Forelimb muscle (tissue), 1 donor: ENCODE data around the gene SUCLG2. TPM values are rescaled to one million over a fixed set of nuclear protein-coding genes. Genes with fewer than 3 reads are reported as not detected.

ENCODE experiments used
- DNase-seq: peaks from one replicate; pipeline ENCODE4 v3.0.0-alpha.2; 2013; ENCODE audit warnings: low read depth
- polyA plus RNA-seq: library from polyadenylated mRNA; unstranded; fragments of 120-200 nt; gene quantifications from one replicate; pipeline ENCODE4 v1.2.1, GENCODE V29; 2013; ENCODE audit not compliant: insufficient read length

SUCLG2 gene
- polyA plus RNA-seq, 1 donor, result 31.6 TPM

GRCh38 chr3:67458896-67459530, 195.4 kb downstream of the SUCLG2 start:
- DNase-seq, result no peak

DNA sequence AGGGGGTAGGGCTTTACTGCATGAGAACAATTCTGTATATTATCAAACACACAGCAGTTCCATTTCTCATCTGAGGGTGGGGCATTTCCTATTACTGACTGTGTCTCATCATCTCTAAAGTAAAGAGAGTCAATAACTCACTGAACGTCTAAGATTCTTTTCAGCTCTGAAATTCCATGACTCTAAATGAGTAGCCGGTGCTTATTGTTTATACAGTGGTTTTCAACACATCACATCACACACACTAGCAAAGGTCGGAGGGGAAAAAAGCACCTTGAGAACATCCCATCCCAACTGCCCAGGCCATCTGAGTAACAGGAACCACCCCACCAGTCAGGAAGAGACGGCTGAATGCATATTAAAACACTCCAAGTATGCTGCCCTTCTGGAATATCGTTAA, 196.0 kb downstream of the SUCLG2 start:
- DNase-seq, result no peak

GRCh38 chr3:67453628-67454027, 200.8 kb downstream of the SUCLG2 start:
- no peak for DNase-seq

GRCh38 chr3:67450153-67450552, 204.3 kb downstream of the SUCLG2 start:
- no peak for DNase-seq

GRCh38 chr3:67447393-67447792, 207.0 kb downstream of the SUCLG2 start:
- no peak for DNase-seq

GRCh38 chr3:67437789-67438188, 216.6 kb downstream of the SUCLG2 start:
- no peak for DNase-seq

GRCh38 chr3:67437090-67437489, 217.3 kb downstream of the SUCLG2 start:
- DNase-seq, result no peak

GRCh38 chr3:67433109-67433508, 221.3 kb downstream of the SUCLG2 start:
- no peak for DNase-seq

DNA sequence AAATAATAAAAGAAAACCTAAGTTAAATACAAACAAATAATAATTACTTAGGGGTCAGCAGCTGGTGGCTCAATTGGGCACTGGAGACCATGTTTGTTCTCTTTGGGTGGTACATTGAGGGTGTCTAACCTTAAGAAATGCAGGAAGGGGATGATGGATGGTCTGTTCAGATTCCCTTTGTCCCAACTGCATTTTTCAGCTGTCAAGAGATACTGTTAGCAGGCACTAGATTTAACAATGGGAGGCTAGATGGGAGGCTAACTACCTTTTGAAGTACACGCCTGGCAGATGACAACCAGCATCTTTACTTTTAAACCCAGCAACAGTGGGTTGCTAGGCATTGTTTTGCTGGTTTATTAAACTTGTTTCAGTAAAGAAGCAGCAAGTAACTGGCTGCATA, 222.5 kb downstream of the SUCLG2 start:
- DNase-seq, result no peak

DNA sequence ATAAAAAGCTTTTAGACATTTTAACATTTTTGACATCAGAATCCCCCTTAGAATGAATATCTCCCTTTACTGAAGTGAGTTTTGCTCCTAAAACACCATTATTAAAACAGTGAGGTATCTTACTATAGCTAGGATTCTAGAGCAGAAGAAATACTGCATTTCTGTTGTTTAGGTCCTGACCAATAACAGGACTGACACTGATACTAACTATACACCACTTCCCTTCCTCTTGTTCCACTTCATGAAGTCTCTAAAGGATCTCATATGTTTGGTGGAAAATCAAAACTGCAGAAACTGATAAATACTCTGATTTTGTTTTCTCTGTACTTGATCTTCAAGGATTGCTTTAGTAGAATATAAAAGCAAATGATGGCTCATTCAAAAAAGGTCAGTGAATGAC, 230.7 kb downstream of the SUCLG2 start:
- DNase-seq, result no peak

GRCh38 chr3:67421912-67422311, 232.5 kb downstream of the SUCLG2 start:
- DNase-seq, result no peak

GRCh38 chr3:67419779-67420178, 234.6 kb downstream of the SUCLG2 start:
- DNase-seq, result no peak

- no peak for DNase-seq
Observed at GRCh38 chr3:67419218-67419529, 235.2 kb downstream of the SUCLG2 start.

DNA sequence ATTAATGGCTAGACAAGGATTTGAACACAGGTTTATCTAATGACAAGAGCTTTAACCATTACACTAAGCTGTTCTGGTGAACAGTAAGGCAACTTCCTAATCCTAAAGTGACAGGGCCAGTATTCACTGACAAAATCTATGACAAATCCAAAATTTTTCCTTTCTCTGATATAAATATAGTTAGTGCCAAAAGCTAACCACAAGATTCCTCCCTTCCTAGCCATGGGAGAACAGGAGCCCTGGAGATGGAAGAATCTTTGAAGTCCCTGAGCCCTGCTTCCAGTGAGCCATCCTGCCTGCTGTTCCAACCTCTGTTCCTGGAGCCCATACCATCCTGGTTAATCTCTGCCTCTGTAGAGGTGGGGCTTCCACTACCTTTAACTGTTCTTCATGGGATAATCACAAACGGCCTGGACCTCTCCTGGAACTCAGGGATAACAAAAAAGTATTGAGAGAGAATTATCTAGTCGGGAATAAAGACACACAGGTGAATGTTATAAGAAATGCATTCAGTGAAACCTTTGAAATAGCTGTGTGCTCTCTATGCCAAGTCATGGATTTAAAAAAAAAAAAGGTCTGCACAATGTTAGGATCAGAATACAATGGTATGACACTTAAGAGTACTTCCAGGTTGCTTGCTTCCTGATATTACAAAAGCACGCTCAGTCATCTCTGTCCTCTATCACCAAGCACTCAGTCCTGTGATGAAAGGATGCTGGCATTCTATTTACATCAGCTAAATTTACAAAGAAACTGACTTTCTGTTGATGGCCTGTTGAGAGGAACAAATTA, 235.8 kb downstream of the SUCLG2 start:
- no peak for DNase-seq

- no peak for DNase-seq
Observed at GRCh38 chr3:67416703-67417102, 237.7 kb downstream of the SUCLG2 start.

DNA sequence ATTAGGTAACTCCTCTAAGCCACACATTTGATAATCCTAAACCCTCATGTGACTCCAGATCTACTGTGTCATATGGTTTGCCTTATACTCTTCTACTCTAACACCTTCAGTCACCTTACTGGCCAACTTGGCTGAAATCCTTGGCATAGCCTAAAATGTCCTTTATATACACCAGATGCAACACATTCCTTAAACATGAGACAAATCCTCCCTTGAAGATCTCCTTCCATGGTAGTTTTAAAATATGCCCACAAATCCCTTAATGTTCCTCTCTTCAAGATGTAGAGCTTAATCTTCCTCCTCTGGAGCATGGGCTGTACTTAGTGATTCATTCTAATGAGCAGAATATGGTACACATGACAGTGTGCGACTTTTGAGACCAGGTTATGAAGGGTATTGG, 238.9 kb downstream of the SUCLG2 start:
- DNase-seq, result no peak

DNA sequence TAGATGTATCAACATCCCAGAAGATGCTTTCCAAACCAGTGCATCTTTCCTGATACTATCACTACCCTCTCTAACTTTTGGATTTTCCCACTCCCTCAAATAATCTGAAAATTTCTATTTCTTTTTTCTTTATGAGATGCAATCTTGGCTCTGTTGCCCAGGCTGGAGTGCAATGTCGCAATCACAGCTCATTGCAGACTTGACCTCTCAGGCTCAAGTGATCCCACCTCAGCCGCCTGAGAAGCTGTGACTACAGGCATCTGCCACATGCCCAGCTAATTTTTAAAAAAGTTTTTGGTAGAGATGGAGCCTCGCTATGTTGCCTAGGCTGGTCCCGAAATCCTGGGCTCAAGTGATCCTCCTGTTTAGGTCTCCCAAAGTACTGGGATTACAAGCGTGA, 239.7 kb downstream of the SUCLG2 start:
- no peak for DNase-seq

DNA sequence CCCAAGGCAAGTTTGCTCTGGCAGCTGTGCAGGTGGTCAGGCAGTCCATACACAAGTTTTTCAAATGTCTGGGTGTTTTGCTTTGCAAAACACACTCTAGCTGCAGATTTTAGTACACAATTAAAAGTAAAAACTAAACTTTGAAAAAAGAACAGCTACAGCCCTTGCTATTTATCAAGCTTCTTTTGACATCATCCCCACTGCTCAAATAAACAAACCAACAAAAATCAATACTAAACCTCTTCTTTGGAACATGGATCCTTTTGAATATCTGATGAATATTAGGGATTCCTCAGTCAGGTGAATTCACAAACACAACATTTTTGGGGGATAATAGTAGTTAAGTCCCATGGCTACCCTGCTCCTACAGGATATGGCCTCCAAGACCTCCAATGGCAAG, 249.2 kb downstream of the SUCLG2 start:
- no peak for DNase-seq

DNA sequence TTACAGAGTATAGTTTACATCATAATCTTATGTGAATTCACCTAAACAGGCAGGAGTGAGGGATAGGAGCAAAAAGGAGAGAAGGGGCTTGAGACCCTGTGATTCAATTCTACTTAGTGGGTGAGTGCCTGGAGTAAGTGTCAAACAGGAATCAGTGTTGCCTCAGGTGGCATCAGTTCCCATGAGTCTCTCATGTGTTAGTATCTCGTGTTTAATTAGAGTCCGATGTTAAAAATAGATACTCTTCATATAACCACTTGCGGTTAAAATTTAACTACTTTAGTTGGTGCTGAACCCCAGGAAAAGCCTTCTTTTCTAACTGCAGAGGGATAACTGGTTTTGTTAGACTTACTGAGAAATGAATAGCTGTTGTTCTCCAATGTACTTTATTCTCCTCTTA, 251.5 kb downstream of the SUCLG2 start:
- no peak for DNase-seq

GRCh38 chr3:67401921-67402320, 252.5 kb downstream of the SUCLG2 start:
- no peak for DNase-seq

DNA sequence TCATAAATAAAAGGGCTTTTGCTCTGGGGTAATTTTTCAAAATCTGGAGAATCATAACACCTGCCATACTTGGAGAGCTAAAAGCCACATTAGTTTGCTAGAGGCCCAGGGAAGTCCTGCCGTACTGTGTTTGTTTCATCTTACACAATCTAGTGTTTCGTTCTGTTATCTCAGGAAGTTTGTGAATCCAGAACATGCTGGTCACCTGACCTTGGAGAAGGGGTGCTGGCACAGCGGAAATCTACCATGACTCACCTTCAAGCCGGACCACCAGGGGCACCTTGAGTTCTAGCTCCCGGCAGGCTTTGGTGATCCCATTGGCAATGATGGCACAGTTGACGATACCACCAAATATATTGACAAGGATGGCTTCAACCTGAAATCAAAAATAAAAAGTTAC, 253.9 kb downstream of the SUCLG2 start:
- no peak for DNase-seq

- no peak for DNase-seq
Observed at GRCh38 chr3:67389176-67389575, 265.2 kb downstream of the SUCLG2 start.

- DNase-seq, result no peak
Observed at GRCh38 chr3:67388738-67389137, 265.7 kb downstream of the SUCLG2 start.

DNA sequence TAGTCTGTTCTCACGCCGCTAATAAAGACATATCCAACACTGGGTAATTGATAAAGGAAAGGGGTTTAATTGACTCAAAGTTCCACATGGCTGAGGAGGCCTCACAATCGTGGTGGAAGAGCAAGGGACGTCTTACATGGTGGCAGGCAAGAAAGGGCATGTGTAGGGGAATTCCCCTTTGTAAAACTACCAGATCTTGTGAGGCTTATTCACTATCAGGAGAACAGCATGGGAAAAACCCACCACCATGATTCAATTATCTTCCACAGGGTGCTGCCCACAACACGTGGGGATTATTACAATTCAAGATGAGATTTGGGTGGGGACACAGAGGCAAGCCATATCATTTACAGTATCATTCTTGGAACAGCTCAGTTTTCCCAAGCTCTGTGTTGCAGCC, 268.0 kb downstream of the SUCLG2 start:
- DNase-seq, result no peak
